GM12878 (cell line): Measurements from ENCODE around the gene SLU7.
"Not testable (repeated sequence)": the region's sequence is repeated elsewhere in the genome, so short reads cannot be mapped to it uniquely, and the experiment has no call there.

Experiments used
- ATF3 ChIP-seq: IDR thresholded peaks from 2 replicates; pipeline ENCODE4 v1.6.1; 2011; ENCODE audit warnings: low read depth, mild to moderate bottlenecking, low read length, moderate library complexity, borderline replicate concordance; ENCODE audit errors: extremely low read depth
- BHLHE40 ChIP-seq, 2 experiments: fragments of 450-650 bp in 1 of 2; IDR thresholded peaks; 2 replicates each; pipeline ENCODE4 v1.6.1; 2011 to 2017; ENCODE audit warnings: low read depth in 2 of 2, borderline replicate concordance in 1 of 2, improper control_type of control experiment in 1 of 2, low read length in 1 of 2, mild to moderate bottlenecking in 1 of 2
- ETV6 ChIP-seq, 2 experiments: fragments of 450-650 bp in 1 of 2; IDR thresholded peaks in 1 of 2; conservative IDR thresholded peaks in 1 of 2; 2 replicates each; pipeline ENCODE4 v1.6.1; 2014; ENCODE audit warnings: antibody characterized with exemption in 1 of 2, borderline replicate concordance in 1 of 2, low read depth in 1 of 2, mild to moderate bottlenecking in 1 of 2, moderate library complexity in 1 of 2
- RAD21 ChIP-seq: IDR thresholded peaks from 2 replicates; pipeline ENCODE4 v1.6.1; 2011; ENCODE audit warnings: mild to moderate bottlenecking, low read depth, low read length, moderate library complexity; ENCODE audit not compliant: insufficient read depth
- RCOR1 ChIP-seq: conservative IDR thresholded peaks from 2 replicates; pipeline ENCODE4 v1.6.1; 2012; ENCODE audit warnings: low read depth, low read length, improper control_type of control experiment
- SMC3 ChIP-seq: IDR thresholded peaks from 2 replicates; pipeline ENCODE4 v1.6.1; 2011; ENCODE audit warnings: low read length, improper control_type of control experiment, borderline replicate concordance
- TF ChIP-seq, protein P1 (sequence below): fragments of 450-650 bp; formaldehyde crosslinking; IDR thresholded peaks from 2 replicates; pipeline ENCODE4 v1.4.0; 2022; ENCODE audit warnings: mild to moderate bottlenecking, moderate library complexity

DNA sequence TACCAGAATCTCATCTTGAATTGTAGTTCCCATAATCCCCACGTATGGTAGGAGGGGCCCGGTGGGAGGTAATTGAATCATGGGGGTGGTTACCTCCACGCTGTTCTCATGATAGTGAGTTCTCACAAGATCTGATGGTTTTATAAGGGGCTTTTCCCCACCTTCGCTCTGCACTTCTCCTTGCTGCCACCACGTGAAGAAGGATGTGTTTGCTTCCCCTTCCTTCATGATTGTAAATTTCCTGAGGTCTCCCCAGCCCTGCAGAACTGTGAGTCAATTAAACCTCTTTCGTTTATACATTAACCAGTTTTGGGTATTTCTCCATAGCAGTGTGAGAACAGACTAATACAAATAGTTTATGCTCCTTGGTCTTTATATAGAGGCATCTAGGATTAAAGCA lies 17.8 kb upstream of the SLU7 start:
- not testable (repeated sequence) for TF ChIP-seq ETV6 (conservative IDR thresholded peaks at IDR 0.05 in 1 of 2, IDR thresholded peaks at IDR 0.05 in 1 of 2; ENCODE audit: borderline replicate concordance in 1 of 2, low read depth in 1 of 2); ATF3; RCOR1; SMC3; RAD21
- TF ChIP-seq BHLHE40 (IDR thresholded peaks at IDR 0.05; ENCODE audit: borderline replicate concordance in 1 of 2, low read depth in 2 of 2, low read length in 1 of 2), result peak in 1 of 2 experiments; percentile 62; a peak in 2 of 4 replicates
- TF ChIP-seq, protein P1, sequence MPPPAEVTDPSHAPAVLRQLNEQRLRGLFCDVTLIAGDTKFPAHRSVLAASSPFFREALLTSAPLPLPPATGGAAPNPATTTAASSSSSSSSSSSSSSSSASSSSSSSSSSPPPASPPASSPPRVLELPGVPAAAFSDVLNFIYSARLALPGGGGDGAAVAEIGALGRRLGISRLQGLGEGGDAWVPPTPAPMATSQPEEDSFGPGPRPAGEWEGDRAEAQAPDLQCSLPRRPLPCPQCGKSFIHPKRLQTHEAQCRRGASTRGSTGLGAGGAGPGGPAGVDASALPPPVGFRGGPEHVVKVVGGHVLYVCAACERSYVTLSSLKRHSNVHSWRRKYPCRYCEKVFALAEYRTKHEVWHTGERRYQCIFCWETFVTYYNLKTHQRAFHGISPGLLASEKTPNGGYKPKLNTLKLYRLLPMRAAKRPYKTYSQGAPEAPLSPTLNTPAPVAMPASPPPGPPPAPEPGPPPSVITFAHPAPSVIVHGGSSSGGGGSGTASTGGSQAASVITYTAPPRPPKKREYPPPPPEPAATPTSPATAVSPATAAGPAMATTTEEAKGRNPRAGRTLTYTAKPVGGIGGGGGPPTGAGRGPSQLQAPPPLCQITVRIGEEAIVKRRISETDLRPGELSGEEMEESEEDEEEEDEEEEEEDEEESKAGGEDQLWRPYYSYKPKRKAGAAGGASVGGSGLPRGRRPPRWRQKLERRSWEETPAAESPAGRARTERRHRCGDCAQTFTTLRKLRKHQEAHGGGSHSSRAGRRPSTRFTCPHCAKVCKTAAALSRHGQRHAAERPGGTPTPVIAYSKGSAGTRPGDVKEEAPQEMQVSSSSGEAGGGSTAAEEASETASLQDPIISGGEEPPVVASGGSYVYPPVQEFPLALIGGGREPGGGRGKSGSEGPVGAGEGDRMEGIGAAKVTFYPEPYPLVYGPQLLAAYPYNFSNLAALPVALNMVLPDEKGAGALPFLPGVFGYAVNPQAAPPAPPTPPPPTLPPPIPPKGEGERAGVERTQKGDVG, result not testable (repeated sequence)
